Right renal pelvis (tissue), 4 donors: ENCODE measurements around the gene PSMC2. TPM values are rescaled to one million over a fixed set of nuclear protein-coding genes. Genes with fewer than 3 reads are reported as not detected.

ENCODE experiments used
- polyA plus RNA-seq, 4 donors: library from polyadenylated mRNA; unstranded; fragments of 120-200 nt; gene quantifications; one replicate each; pipeline ENCODE4 v1.2.1, GENCODE V29; 2013; ENCODE audit not compliant: insufficient read length in 4 of 4

PSMC2 gene
- polyA plus RNA-seq, 4 donors, result 112 to 120 (median 116) TPM

Other genes starting within 250 kb of the PSMC2 start
- 10 to 100 TPM; 31.2 to 47.6 (median 40.0) TPM for gene NAPEPLD, start 198.5 kb upstream of the PSMC2 start, polyA plus RNA-seq
- 100 to 1,000 TPM; 101 to 113 (median 104) TPM for gene PMPCB, start 50.2 kb upstream of the PSMC2 start, polyA plus RNA-seq
- gene DNAJC2, start 2.9 kb upstream of the PSMC2 start, polyA plus RNA-seq, result 10 to 100 TPM; 41.1 to 52.6 (median 48.1) TPM
- under 1 TPM in 3 of 4 donors, not detected in 1; 0.08 to 0.17 (median 0.17) TPM for gene SLC26A5, start 98.6 kb downstream of the PSMC2 start, polyA plus RNA-seq